HG03469 (cell line): ENCODE measurements around the gene RPLP1.

Experiments
- ATAC-seq: cut with Tn5 transposase; IDR thresholded peaks from one replicate; pipeline ENCODE4 v1.9.1; 2021; ENCODE audit warnings: mild to moderate bottlenecking, moderate library complexity, moderate number of reproducible peaks; ENCODE audit not compliant: unreplicated experiment

RPLP1 gene

DNA sequence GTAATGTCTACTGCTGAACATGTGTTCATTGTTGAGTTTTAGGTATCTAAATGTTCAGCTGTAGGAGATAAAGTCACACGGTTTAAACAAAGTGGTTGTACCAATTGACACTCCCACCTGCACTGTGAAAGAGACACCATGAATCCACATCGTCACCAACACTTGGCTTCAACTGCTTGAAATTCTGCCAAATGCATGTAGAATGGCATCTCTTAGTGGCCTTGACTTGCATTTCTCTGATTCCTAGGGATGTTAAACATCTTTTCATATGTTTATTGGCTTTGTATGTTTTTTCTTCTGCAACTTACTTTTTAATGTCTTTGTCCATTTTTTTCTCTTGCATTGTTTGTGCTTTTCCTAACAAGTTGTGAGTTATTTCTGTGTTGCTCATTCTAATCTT is 43.4 kb downstream of the RPLP1 start:
- no peak for ATAC-seq

DNA sequence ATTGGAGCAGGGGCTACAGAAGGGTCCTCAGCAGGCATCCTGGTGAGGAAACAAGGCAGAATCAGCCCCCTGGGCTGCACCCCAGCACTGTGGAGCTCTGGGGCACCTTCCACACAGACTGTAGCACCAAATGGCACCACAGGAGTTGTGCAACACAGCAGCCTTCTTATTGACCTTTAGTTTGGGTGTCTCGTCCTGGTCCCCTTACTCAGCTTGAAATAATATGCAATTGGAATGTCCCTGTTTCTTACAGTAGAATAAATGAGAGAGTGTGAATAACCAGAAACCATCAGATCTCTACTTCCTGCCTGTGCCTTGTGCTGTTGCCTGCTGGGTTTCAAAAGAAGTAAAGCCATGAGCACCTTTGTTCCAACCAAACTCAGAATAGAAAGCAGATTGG is 44.5 kb downstream of the RPLP1 start:
- ATAC-seq: no peak

- ATAC-seq: no peak
Observed at GRCh38 chr15:69497667-69498066, 45.0 kb downstream of the RPLP1 start.

DNA sequence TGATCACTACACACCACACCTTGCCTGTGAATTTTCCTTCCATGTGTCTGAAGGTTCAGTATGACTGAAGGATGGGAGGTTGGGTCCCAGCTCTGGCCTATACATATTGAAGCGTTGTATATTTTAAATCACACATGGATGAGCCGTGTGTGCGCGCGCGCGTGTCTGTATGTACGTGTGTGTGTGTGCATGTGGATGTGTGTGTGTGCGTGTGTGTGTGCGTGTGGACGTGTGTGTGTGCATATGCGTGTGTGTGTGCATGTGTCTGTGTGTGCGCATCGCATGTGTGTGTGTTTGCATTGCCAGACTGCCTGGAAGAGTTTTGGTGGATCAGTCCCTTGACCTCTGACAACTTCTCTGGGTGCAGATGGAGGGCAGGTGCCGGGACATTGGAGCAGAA is 45.7 kb downstream of the RPLP1 start:
- no peak for ATAC-seq

GRCh38 chr15:69498987-69499386 is 46.4 kb downstream of the RPLP1 start:
- no peak for ATAC-seq

- ATAC-seq: no peak
Observed at GRCh38 chr15:69499521-69500211, 47.0 kb downstream of the RPLP1 start.

DNA sequence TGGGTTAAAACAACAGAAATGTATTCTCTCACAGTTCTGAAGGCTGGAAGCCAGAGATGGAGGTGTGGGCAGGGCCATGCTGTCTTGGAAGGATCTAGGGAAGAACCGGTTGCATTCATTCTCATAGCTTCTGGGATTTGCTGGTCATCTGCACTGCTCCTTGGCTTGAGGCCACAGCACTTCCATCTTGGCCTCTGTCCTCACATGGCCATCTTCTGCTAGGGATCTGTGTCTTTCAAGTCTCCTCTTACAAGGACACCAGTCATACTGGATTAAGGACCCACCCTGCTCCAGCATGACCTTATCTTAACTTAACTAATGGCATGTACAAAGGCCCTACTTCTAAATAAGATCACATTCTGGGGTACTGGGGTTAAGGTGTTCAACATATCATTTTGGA is 47.7 kb downstream of the RPLP1 start:
- ATAC-seq: no peak

GRCh38 chr15:69501456-69501855 is 48.8 kb downstream of the RPLP1 start:
- no peak for ATAC-seq

- no peak for ATAC-seq
Observed at GRCh38 chr15:69502470-69503045, 49.9 kb downstream of the RPLP1 start.

- ATAC-seq: no peak
Observed at GRCh38 chr15:69504352-69505040, 51.9 kb downstream of the RPLP1 start.
